PFSK-1 (cell line): Measurements from ENCODE around the gene DNAJA2.

Experiments
- FOXP2 ChIP-seq: optimal IDR thresholded peaks from 2 replicates; pipeline ENCODE3; 2011; ENCODE audit warnings: borderline replicate concordance, control low read depth, inconsistent platforms; ENCODE audit not compliant: insufficient read depth; ENCODE audit errors: extremely low read length, extremely low read depth
- POLR2AphosphoS5 ChIP-seq: IDR thresholded peaks from 2 replicates; pipeline ENCODE4 v1.6.1; 2012; ENCODE audit warnings: low read depth, mild to moderate bottlenecking, control low read depth, low read length, moderate library complexity
- REST ChIP-seq, 2 experiments: IDR thresholded peaks; 2 replicates each; pipeline versions ENCODE4 v1.6.1 to v1.8.0; 2011 to 2012; ENCODE audit warnings: low read depth in 2 of 2, low read length in 2 of 2, control low read depth in 1 of 2, inconsistent platforms in 1 of 2, mild to moderate bottlenecking in 1 of 2, moderate library complexity in 1 of 2; ENCODE audit not compliant: insufficient read depth in 1 of 2
- SIN3A ChIP-seq: IDR thresholded peaks from 2 replicates; pipeline ENCODE4 v1.6.1; 2012; ENCODE audit warnings: mild to moderate bottlenecking, low read length, moderate library complexity, borderline replicate concordance; ENCODE audit not compliant: insufficient read depth
- TAF1 ChIP-seq: IDR thresholded peaks from 2 replicates; pipeline ENCODE4 v1.6.1; 2012; ENCODE audit warnings: low read length, control low read depth, borderline replicate concordance; ENCODE audit not compliant: insufficient read depth

DNAJA2 gene

GRCh38 chr16:46924402-46924801 lies 49.1 kb downstream of the DNAJA2 start:
- TF ChIP-seq FOXP2 (no peak), TAF1 (no peak), POLR2AphosphoS5 (no peak), REST (IDR thresholded peaks at IDR 0.05; ENCODE audit: insufficient read depth in 1 of 2, low read depth in 2 of 2, low read length in 2 of 2) (no peak), SIN3A (no peak)

- TF ChIP-seq SIN3A (no peak), TAF1 (no peak), REST (IDR thresholded peaks at IDR 0.05; ENCODE audit: insufficient read depth in 1 of 2, low read depth in 2 of 2, low read length in 2 of 2) (no peak), POLR2AphosphoS5 (no peak), FOXP2 (no peak)
These were observed 49.8 kb downstream of the DNAJA2 start for GRCh38 chr16:46923513-46924295.

- TF ChIP-seq POLR2AphosphoS5 = no peak
- TF ChIP-seq FOXP2 = no peak
- no peak for TF ChIP-seq SIN3A
- no peak for TF ChIP-seq REST (IDR thresholded peaks at IDR 0.05; ENCODE audit: insufficient read depth in 1 of 2, low read depth in 2 of 2, low read length in 2 of 2)
These were observed 51.2 kb downstream of the DNAJA2 start for GRCh38 chr16:46922239-46922638.

- TF ChIP-seq SIN3A (no peak), FOXP2 (no peak), POLR2AphosphoS5 (no peak), TAF1 (no peak), REST (IDR thresholded peaks at IDR 0.05; ENCODE audit: insufficient read depth in 1 of 2, low read depth in 2 of 2, low read length in 2 of 2) (no peak)
These were observed 52.9 kb downstream of the DNAJA2 start for GRCh38 chr16:46920402-46921068.
